Adrenal gland (tissue), 5 donors: Measurements from ENCODE around the gene METTL21C.

Experiments used
- POLR2A ChIP-seq, 2 donors: fragments of 450-650 bp; IDR thresholded peaks; one replicate each; pipeline ENCODE4 v1.6.1; 2017; ENCODE audit warnings: antibody characterized with exemption in 2 of 2, mild to moderate bottlenecking in 2 of 2, moderate library complexity in 1 of 2
- TF ChIP-seq, protein P1 (sequence below), 6 experiments: fragments of 450-650 bp in 4 of 6; fragments of 200-600 bp in 2 of 6; sonication (generic) in 1 of 6; IDR thresholded peaks; 1 replicate in 5 of 6; 2 replicates in 1 of 6; pipeline versions ENCODE4 v1.5.1 to v1.8.0; 2016 to 2021; ENCODE audit warnings: antibody characterized with exemption in 6 of 6, mild to moderate bottlenecking in 2 of 6, moderate library complexity in 1 of 6
- donor health status: DM: no; HTN: no; CAD: no.

GRCh38 chr13:102696465-102696864, 1.6 kb upstream of the METTL21C start:
- TF ChIP-seq, protein P1, sequence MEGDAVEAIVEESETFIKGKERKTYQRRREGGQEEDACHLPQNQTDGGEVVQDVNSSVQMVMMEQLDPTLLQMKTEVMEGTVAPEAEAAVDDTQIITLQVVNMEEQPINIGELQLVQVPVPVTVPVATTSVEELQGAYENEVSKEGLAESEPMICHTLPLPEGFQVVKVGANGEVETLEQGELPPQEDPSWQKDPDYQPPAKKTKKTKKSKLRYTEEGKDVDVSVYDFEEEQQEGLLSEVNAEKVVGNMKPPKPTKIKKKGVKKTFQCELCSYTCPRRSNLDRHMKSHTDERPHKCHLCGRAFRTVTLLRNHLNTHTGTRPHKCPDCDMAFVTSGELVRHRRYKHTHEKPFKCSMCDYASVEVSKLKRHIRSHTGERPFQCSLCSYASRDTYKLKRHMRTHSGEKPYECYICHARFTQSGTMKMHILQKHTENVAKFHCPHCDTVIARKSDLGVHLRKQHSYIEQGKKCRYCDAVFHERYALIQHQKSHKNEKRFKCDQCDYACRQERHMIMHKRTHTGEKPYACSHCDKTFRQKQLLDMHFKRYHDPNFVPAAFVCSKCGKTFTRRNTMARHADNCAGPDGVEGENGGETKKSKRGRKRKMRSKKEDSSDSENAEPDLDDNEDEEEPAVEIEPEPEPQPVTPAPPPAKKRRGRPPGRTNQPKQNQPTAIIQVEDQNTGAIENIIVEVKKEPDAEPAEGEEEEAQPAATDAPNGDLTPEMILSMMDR (IDR thresholded peaks at IDR 0.05): no peak
- no peak for TF ChIP-seq POLR2A (IDR thresholded peaks at IDR 0.05)
